HEK293T (cell line): ENCODE measurements around the gene GRIN2A.

Experiments used
- BHLHE40 ChIP-seq: fragments of 450-650 bp; IDR thresholded peaks from 2 replicates; pipeline ENCODE4 v1.6.1; 2016; ENCODE audit warnings: mild to moderate bottlenecking, moderate library complexity, borderline replicate concordance
- SP1 ChIP-seq: fragments of 450-650 bp; IDR thresholded peaks from 2 replicates; pipeline ENCODE4 v1.6.1; 2017
- TF ChIP-seq, protein P1 (sequence below): fragments of 450-650 bp; IDR thresholded peaks from 2 replicates; pipeline ENCODE4 v1.6.1; 2016

DNA sequence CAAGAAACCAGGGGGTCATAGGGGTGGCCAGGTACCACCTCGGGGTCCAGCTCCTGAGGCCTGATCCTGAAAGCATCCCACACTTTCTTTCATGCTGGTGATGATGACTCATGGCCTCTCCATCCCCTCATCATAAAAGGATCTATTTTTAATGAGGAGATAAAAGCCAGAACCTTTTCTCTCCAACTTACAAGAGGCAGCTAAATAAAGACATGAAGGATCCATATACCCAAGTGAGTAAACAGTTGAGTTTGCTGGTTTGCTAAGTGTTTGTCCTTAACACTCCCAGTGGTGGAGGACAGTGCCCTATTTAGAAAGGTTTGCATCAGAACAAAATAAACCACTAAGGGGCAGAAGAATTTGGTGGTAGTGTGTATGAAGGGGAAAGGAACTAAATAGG, 383.8 kb downstream of the GRIN2A start:
- TF ChIP-seq, protein P1, sequence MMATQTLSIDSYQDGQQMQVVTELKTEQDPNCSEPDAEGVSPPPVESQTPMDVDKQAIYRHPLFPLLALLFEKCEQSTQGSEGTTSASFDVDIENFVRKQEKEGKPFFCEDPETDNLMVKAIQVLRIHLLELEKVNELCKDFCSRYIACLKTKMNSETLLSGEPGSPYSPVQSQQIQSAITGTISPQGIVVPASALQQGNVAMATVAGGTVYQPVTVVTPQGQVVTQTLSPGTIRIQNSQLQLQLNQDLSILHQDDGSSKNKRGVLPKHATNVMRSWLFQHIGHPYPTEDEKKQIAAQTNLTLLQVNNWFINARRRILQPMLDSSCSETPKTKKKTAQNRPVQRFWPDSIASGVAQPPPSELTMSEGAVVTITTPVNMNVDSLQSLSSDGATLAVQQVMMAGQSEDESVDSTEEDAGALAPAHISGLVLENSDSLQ: no peak
- no peak for TF ChIP-seq SP1
- TF ChIP-seq BHLHE40: no peak
